ENCODE data around the gene JADE2. TPM values are rescaled to one million over a fixed set of nuclear protein-coding genes. Genes with fewer than 3 reads are reported as not detected.

The JADE2 gene
- total RNA-seq, 1 donor from 2014 or later = 21.6 TPM

DNA sequence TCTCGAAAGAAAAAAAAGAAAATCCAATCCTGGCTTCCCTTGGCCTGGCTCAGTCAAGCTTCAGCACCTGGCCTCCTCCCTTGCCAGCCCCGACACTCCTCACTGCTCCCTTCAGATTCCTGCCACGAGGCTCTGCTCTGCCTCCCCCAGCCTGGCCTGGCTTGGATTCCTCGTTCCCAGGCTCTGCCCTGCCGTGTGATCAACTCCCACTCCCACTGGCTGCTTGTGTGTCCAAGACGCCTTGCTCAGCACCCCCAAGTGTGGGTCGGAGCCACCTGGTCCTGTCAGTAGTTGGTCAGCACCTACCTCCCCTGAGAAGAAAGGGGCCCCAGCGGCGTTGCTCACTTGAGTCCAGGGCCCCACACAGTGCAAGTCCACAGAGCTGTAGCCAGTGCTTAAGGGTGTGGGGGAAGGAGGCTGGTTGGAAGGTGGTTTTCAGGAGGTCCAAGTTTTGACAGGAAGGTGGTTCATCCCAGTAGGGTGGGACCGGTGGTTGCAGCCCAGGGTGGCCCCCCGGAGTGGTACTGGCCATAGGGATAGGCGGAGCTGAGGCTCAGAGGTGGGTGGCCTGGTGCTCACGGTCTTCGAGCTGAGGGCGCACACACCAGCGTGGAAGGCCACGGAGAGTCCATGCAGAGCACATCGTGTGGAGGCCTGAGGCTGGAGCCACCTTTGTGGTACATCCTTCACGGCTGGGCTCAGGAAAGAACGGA is 46.4 kb downstream of the JADE2 start:
- TF ChIP-seq, protein P1, sequence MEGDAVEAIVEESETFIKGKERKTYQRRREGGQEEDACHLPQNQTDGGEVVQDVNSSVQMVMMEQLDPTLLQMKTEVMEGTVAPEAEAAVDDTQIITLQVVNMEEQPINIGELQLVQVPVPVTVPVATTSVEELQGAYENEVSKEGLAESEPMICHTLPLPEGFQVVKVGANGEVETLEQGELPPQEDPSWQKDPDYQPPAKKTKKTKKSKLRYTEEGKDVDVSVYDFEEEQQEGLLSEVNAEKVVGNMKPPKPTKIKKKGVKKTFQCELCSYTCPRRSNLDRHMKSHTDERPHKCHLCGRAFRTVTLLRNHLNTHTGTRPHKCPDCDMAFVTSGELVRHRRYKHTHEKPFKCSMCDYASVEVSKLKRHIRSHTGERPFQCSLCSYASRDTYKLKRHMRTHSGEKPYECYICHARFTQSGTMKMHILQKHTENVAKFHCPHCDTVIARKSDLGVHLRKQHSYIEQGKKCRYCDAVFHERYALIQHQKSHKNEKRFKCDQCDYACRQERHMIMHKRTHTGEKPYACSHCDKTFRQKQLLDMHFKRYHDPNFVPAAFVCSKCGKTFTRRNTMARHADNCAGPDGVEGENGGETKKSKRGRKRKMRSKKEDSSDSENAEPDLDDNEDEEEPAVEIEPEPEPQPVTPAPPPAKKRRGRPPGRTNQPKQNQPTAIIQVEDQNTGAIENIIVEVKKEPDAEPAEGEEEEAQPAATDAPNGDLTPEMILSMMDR (conservative IDR thresholded peaks at IDR 0.05; ENCODE audit: low read depth, low read length) = no peak
- no peak for DNase-seq (ENCODE audit: low read depth)
- H3K4me3 ChIP-seq (ENCODE audit: low read depth, low read length) = no peak overlapping the region

DNA sequence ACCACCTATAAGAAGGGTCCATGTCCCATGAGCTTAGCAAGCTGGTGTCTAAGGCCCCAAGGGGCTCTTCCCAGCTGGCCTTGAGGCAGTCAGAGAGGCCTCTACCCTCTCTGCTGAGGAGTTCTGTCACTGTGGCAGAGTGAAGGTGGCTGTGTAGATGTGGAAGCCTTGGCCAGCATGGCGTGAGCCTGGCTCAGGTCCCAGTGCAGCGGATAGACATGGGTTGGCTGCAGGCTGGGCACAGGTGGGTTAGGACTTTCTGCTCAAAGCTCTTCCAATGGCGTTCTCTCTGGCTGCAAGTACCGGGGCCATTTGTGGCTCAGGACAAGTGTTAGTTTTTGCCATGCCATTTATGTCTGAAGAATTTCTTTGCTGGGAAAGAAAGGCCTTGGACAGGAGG is 47.3 kb downstream of the JADE2 start:
- no peak overlapping the region for H3K4me3 ChIP-seq (ENCODE audit: low read depth, low read length)
- no peak for DNase-seq (ENCODE audit: low read depth)
- TF ChIP-seq, protein P1 (conservative IDR thresholded peaks at IDR 0.05; ENCODE audit: low read depth, low read length) = no peak

DNA sequence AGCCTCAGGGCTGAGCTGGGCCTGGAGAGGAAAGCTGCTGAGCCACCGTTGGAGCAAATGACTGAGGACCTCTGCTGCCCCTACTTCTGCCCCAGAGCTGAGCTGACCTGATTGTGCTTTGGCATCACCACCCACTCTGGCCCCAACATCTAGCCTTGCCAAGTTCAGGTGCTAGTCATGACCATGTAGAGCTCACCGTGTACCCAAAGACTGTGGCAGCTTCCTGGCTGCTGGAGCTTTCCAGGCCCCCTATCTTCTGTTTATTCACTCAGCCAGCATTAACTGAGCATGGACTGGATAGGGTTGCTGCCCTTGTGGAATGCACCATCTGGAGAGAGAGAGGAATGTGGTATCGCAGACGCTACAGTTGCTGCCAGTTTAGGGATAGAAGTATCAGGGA is 49.1 kb downstream of the JADE2 start:
- DNase-seq (ENCODE audit: low read depth) = no peak
- TF ChIP-seq, protein P1 (conservative IDR thresholded peaks at IDR 0.05; ENCODE audit: low read depth, low read length) = no peak
- H3K4me3 ChIP-seq (ENCODE audit: low read depth, low read length) = no peak overlapping the region

DNA sequence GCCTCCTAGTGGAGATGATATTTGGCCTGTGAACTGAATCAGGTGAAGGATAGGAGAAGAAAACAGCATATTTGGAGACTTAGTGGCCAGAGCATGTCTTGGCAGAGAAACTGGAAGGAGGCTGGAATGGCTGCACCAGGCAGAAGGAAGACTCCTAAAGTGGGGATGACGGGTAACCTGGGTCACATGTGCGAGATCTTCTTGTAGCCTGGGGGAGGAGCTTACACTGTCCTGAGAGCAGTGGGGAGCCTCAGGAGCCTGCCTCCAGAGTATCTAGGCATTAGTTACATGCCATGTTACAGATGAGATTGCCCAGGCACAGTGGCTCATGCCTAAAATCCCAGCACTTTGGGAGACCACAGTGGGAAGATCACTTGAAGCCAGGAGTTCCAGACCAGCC is 49.8 kb downstream of the JADE2 start:
- no peak for DNase-seq (ENCODE audit: low read depth)
- TF ChIP-seq, protein P1 (conservative IDR thresholded peaks at IDR 0.05; ENCODE audit: low read depth, low read length) = no peak
- H3K4me3 ChIP-seq (ENCODE audit: low read depth, low read length) = no peak overlapping the region

DNA sequence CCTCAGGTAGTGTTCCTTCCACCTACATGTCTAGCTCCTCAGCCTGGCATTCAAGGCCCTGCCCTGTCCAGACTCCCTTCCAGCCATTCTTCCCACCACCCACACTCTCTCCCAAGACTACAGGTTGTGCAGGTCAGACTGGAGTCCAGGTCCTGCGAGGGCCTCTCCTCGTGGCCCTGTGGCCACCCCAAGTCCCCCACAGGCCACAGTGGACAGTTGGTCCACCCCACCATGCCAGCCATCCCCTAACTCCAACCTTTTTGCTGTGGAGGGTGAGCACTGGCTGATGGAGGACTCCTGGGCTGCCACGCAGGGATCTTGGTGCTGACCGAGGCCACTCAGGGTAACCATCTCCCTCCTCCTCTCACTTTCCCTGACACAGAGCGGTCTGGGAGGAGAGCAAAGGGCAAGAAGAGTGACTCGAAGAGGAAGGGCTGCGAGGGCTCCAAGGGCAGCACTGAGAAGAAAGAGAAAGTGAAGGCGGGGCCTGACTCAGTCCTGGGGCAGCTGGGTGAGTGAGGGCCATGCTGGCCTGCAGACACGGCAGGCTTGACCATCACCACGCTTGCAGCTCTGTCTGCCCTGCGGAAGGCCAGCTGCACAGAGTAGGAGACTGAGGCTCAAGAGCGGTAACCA is 51.0 kb downstream of the JADE2 start:
- H3K4me3 ChIP-seq (ENCODE audit: low read depth, low read length) = no peak overlapping the region
- TF ChIP-seq, protein P1 (conservative IDR thresholded peaks at IDR 0.05; ENCODE audit: low read depth, low read length) = no peak
- DNase-seq (ENCODE audit: low read depth) = no peak

DNA sequence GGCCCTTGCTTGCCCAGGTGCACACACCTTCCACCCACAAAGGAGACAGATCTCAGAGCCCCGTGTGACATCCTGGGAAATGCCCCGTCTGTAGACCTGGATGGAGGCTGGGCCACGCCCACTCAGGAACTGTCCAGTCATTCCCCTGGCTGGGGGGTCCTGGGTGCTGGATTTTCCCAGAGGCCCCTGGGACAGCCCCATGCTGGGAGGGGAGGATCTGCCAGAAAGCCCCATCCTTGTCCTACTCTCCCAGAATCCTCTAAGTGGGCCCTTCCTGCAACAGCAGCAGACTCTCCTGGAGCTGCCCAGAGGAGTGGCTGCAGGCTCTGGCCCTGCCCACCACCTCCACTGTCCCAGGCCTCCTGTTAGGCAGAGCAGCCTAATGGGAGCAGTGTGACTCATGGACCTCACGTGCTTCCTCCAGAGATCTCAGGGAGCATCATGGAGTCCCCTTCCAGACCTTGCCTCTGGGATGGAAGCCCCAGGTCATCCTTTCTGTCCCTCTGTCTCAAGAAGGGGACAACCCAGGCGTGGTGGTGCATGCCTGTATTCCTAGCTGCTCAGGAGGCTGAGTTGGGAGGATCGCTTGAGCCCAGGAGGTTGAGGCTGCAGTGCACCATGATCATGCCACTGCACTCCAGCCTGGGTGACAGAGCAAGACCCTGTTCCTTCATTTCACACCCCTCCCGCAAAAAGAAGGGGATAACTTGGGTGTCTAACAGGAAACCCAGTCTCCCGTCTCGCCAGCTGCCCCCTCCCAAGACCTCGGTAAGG is 51.7 kb downstream of the JADE2 start:
- no peak overlapping the region for H3K4me3 ChIP-seq (ENCODE audit: low read depth, low read length)
- TF ChIP-seq, protein P1 (conservative IDR thresholded peaks at IDR 0.05; ENCODE audit: low read depth, low read length) = no peak

More for the DNA sequence above, 51.7 kb downstream of the JADE2 start:
- no peak for DNase-seq (ENCODE audit: low read depth)
